HEK293 (cell line): Measurements from ENCODE around the gene KIF5A.

Experiments
- HOXA7 ChIP-seq: sonication (generic); formaldehyde crosslinking; IDR thresholded peaks from 2 replicates; pipeline ENCODE4 v1.8.1; 2022; ENCODE audit warnings: missing genetic modification reagents, borderline replicate concordance
- KLF1 ChIP-seq: fragments of 450-650 bp; formaldehyde crosslinking; IDR thresholded peaks from 2 replicates; pipeline ENCODE4 v1.5.1; 2016; ENCODE audit warnings: missing biosample characterization, missing genetic modification characterization
- KLF10 ChIP-seq: fragments of 450-650 bp; IDR thresholded peaks from 2 replicates; pipeline ENCODE4 v1.5.1; 2018; ENCODE audit warnings: missing biosample characterization, mild to moderate bottlenecking, missing genetic modification characterization
- REPIN1 ChIP-seq: fragments of 450-650 bp; formaldehyde crosslinking; IDR thresholded peaks from 2 replicates; pipeline ENCODE4 v1.5.1; 2017; ENCODE audit warnings: missing biosample characterization, missing genetic modification characterization, low read depth
- SCRT2 ChIP-seq: fragments of 450-650 bp; formaldehyde crosslinking; IDR thresholded peaks from 2 replicates; pipeline ENCODE4 v1.5.1; 2016; ENCODE audit warnings: missing biosample characterization, missing genetic modification characterization
- SETDB1 ChIP-seq: IDR thresholded peaks from one replicate; pipeline ENCODE4 v1.6.1; 2017; ENCODE audit warnings: mild to moderate bottlenecking, low read length, moderate library complexity, mixed read lengths; ENCODE audit not compliant: insufficient read length
- YY2 ChIP-seq: fragments of 450-650 bp; formaldehyde crosslinking; IDR thresholded peaks from 2 replicates; pipeline ENCODE4 v1.5.1; 2016; ENCODE audit warnings: missing biosample characterization, missing genetic modification characterization
- ZEB2 ChIP-seq: fragments of 450-650 bp; formaldehyde crosslinking; IDR thresholded peaks from 2 replicates; pipeline ENCODE4 v1.5.1; 2016; ENCODE audit warnings: missing biosample characterization, missing genetic modification characterization
- ZNF19 ChIP-seq: fragments of 450-650 bp; formaldehyde crosslinking; IDR thresholded peaks from 2 replicates; pipeline ENCODE4; 2016; ENCODE audit warnings: missing biosample characterization, missing genetic modification characterization, low read depth
- ZNF223 ChIP-seq: fragments of 450-650 bp; formaldehyde crosslinking; IDR thresholded peaks from 2 replicates; pipeline ENCODE4 v1.5.1; 2016; ENCODE audit warnings: missing biosample characterization, missing genetic modification characterization
- ZNF266 ChIP-seq: fragments of 450-650 bp; formaldehyde crosslinking; IDR thresholded peaks from 2 replicates; pipeline ENCODE4 v1.5.1; 2016; ENCODE audit warnings: missing biosample characterization, missing genetic modification characterization, low read depth
- ZNF394 ChIP-seq: fragments of 450-650 bp; formaldehyde crosslinking; IDR thresholded peaks from 2 replicates; pipeline ENCODE4 v1.5.1; 2016; ENCODE audit warnings: missing biosample characterization, missing genetic modification characterization, mild to moderate bottlenecking, moderate library complexity, borderline replicate concordance
- ZNF558 ChIP-seq: fragments of 450-650 bp; formaldehyde crosslinking; IDR thresholded peaks from 2 replicates; pipeline ENCODE4 v1.5.1; 2016; ENCODE audit warnings: missing biosample characterization, missing genetic modification characterization
- ZNF624 ChIP-seq: fragments of 450-650 bp; formaldehyde crosslinking; IDR thresholded peaks from 2 replicates; pipeline ENCODE4 v1.5.1; 2017; ENCODE audit warnings: missing biosample characterization, missing genetic modification characterization
- ZNF707 ChIP-seq: fragments of 450-650 bp; formaldehyde crosslinking; IDR thresholded peaks from 2 replicates; pipeline ENCODE4 v1.5.1; 2016; ENCODE audit warnings: missing biosample characterization, missing genetic modification characterization
- TF ChIP-seq, protein P1 (sequence below): fragments of 450-650 bp; formaldehyde crosslinking; IDR thresholded peaks from 2 replicates; pipeline ENCODE4 v1.5.1; 2016; ENCODE audit warnings: missing biosample characterization, missing genetic modification characterization
- TF ChIP-seq, protein P2 (sequence below): fragments of 450-650 bp; formaldehyde crosslinking; IDR thresholded peaks from 2 replicates; pipeline ENCODE4 v1.5.1; 2016; ENCODE audit warnings: missing biosample characterization, missing genetic modification characterization
- TF ChIP-seq, protein P3 (sequence below): sonication (generic); formaldehyde crosslinking; IDR thresholded peaks from 2 replicates; pipeline ENCODE4 v1.8.1; 2022; ENCODE audit warnings: mild to moderate bottlenecking, moderate library complexity, missing genetic modification reagents
- TF ChIP-seq, protein P4 (sequence below): fragments of 450-650 bp; formaldehyde crosslinking; IDR thresholded peaks from 2 replicates; pipeline ENCODE4 v1.5.1; 2017; ENCODE audit warnings: missing biosample characterization, missing genetic modification characterization
- TF ChIP-seq, protein P5 (sequence below): fragments of 450-650 bp; formaldehyde crosslinking; IDR thresholded peaks from 2 replicates; pipeline ENCODE4 v1.5.1; 2016; ENCODE audit warnings: missing biosample characterization, missing genetic modification characterization

KIF5A gene

DNA sequence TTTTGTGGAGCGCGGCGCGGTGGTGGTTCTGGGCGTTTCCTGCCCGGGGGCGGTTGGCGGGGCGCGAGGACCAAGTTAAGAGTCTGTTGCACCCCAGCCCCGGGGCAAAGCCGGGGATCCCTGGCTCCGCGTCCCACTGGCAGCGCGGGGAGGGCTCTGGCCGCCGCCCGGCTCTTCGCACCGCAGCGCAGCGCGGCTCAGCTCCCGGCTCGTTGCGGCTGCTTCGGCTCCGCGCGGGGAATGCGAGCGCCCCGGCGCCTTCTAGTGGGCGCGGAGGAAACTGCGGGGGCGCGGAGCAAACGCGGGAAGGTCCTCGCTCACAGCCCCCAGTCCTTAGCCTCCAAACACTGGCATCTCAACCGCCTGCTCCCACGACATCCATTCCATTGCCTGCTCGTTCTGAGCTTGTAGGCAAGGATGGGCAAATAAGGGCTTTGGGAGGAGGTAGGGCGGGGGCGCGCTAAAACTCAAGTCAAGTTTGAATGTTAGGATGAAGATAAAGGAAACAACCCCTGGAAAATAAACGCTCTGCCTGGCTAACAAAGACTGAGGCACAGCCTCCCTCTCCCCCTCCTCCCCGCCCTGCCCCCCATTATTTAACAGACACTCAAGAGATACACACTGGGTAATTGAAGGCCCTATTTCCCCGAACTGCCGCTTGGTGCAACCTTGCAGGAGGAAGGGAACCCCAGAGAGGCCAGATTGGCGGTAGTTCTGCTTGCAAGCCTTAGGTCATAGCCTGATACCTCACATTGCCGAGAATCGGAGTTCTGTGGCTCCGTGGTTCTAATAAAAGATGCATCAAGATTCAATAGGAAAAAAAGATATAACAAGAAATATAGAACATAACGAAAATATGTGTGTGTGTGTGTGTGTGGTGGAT, 83.4 kb downstream of the KIF5A start, which contains the start of gene B4GALNT1 (continued):
- no peak for TF ChIP-seq ZNF707
- no peak for TF ChIP-seq ZNF19 (tag by site-specific recombination)
- TF ChIP-seq ZNF266 (tag by site-specific recombination): peak; percentile 98
- TF ChIP-seq ZNF394: no peak; the same call in 1 of the 2 replicates
- peak; percentile 55 for TF ChIP-seq KLF1 (tag by site-specific recombination)
- TF ChIP-seq, protein P1, sequence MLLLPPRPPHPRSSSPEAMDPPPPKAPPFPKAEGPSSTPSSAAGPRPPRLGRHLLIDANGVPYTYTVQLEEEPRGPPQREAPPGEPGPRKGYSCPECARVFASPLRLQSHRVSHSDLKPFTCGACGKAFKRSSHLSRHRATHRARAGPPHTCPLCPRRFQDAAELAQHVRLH: no peak
- TF ChIP-seq ZNF558 (tag by site-specific recombination): no peak
- TF ChIP-seq, protein P2, sequence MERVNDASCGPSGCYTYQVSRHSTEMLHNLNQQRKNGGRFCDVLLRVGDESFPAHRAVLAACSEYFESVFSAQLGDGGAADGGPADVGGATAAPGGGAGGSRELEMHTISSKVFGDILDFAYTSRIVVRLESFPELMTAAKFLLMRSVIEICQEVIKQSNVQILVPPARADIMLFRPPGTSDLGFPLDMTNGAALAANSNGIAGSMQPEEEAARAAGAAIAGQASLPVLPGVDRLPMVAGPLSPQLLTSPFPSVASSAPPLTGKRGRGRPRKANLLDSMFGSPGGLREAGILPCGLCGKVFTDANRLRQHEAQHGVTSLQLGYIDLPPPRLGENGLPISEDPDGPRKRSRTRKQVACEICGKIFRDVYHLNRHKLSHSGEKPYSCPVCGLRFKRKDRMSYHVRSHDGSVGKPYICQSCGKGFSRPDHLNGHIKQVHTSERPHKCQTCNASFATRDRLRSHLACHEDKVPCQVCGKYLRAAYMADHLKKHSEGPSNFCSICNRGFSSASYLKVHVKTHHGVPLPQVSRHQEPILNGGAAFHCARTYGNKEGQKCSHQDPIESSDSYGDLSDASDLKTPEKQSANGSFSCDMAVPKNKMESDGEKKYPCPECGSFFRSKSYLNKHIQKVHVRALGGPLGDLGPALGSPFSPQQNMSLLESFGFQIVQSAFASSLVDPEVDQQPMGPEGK: peak; percentile 88
- peak; percentile 62; the same call in 1 of the 2 replicates for TF ChIP-seq ZEB2 (tag by site-specific recombination)
- no peak for TF ChIP-seq REPIN1 (tag by site-specific recombination)
- TF ChIP-seq HOXA7 (CRISPR knock-in tag): no peak
- TF ChIP-seq, protein P3, sequence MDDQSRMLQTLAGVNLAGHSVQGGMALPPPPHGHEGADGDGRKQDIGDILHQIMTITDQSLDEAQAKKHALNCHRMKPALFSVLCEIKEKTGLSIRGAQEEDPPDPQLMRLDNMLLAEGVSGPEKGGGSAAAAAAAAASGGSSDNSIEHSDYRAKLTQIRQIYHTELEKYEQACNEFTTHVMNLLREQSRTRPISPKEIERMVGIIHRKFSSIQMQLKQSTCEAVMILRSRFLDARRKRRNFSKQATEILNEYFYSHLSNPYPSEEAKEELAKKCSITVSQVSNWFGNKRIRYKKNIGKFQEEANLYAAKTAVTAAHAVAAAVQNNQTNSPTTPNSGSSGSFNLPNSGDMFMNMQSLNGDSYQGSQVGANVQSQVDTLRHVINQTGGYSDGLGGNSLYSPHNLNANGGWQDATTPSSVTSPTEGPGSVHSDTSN (CRISPR knock-in tag): 0 out of 2 replicates have a peak, but pooled peaks have one; percentile 40
- TF ChIP-seq SCRT2: 0 out of 2 replicates have a peak, but pooled peaks have one; percentile 17
- TF ChIP-seq, protein P4, sequence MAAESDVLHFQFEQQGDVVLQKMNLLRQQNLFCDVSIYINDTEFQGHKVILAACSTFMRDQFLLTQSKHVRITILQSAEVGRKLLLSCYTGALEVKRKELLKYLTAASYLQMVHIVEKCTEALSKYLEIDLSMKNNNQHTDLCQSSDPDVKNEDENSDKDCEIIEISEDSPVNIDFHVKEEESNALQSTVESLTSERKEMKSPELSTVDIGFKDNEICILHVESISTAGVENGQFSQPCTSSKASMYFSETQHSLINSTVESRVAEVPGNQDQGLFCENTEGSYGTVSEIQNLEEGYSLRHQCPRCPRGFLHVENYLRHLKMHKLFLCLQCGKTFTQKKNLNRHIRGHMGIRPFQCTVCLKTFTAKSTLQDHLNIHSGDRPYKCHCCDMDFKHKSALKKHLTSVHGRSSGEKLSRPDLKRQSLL: peak; percentile 42; the same call in 1 of the 2 replicates
- no peak for TF ChIP-seq SETDB1
- TF ChIP-seq, protein P5, sequence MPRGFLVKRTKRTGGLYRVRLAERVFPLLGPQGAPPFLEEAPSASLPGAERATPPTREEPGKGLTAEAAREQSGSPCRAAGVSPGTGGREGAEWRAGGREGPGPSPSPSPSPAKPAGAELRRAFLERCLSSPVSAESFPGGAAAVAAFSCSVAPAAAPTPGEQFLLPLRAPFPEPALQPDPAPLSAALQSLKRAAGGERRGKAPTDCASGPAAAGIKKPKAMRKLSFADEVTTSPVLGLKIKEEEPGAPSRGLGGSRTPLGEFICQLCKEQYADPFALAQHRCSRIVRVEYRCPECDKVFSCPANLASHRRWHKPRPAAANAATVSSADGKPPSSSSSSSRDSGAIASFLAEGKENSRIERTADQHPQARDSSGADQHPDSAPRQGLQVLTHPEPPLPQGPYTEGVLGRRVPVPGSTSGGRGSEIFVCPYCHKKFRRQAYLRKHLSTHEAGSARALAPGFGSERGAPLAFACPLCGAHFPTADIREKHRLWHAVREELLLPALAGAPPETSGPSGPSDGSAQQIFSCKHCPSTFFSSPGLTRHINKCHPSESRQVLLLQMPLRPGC (tag by site-specific recombination): peak; percentile 54; the same call in 1 of the 2 replicates
- no peak for TF ChIP-seq ZNF624 (tag by site-specific recombination)
- TF ChIP-seq ZNF223 (tag by site-specific recombination): no peak
- TF ChIP-seq KLF10 (tag by site-specific recombination): no peak
- no peak for TF ChIP-seq YY2
